Activated CD4-positive, alpha-beta T cell treated with anti-CD3 and anti-CD28 coated beads, Interleukin-2, amount 10 ng/mL, durations not matched to agents 24 days and 14 days (primary cell): ENCODE measurements around the gene COL1A1. TPM values are rescaled to one million over a fixed set of nuclear protein-coding genes. Genes with fewer than 3 reads are reported as not detected.

ENCODE experiments used
- DNase-seq: peaks from one replicate; pipeline ENCODE4 v3.0.0; 2022
- H3K27ac Mint-ChIP-seq: one replicate; pipeline ENCODE4 v1.8.0; 2022; ENCODE audit warnings: mild to moderate bottlenecking, mixed read lengths
- H3K27me3 Mint-ChIP-seq: one replicate; pipeline ENCODE4 v1.8.0; 2022; ENCODE audit warnings: mixed read lengths
- H3K36me3 Mint-ChIP-seq: one replicate; pipeline ENCODE4 v1.8.0; 2022; ENCODE audit warnings: low read depth, mild to moderate bottlenecking, mixed read lengths
- H3K4me1 Mint-ChIP-seq: one replicate; pipeline ENCODE4 v1.8.0; 2021; ENCODE audit warnings: mixed read lengths
- H3K4me3 Mint-ChIP-seq: one replicate; pipeline ENCODE4 v1.8.0; 2022; ENCODE audit warnings: mild to moderate bottlenecking, moderate library complexity, mixed read lengths
- H3K9me3 Mint-ChIP-seq: one replicate; pipeline ENCODE4 v1.8.0; 2021; ENCODE audit warnings: mixed read lengths
- intact Hi-C: fragments of 100-400 bp; cut with micrococcal nuclease; formaldehyde crosslinking; loops from one replicate; pipeline ENCODE4 v1.15.1; 2023
- total RNA-seq: library from RNA; stranded (reverse); gene quantifications from 2 replicates; pipeline ENCODE4 v1.2.3, GENCODE V29; 2022

The COL1A1 gene
- total RNA-seq, 1 donor from 2014 or later = 2.0 TPM

- intact Hi-C loops = no loop called here
- peaks cover 10% of the 10 kb centered on the region for H3K9me3 Mint-ChIP-seq
- no peak for DNase-seq
- H3K4me1 Mint-ChIP-seq = peaks cover 6% of the 10 kb centered on the region
- H3K4me3 Mint-ChIP-seq = no peak overlapping the region
- H3K27ac Mint-ChIP-seq = no peak overlapping the region
- peaks cover 24% of the 10 kb centered on the region for H3K27me3 Mint-ChIP-seq
- H3K36me3 Mint-ChIP-seq = no peaks in the 10 kb centered on the region
Observed at GRCh38 chr17:50219939-50220465, 18.6 kb upstream of the COL1A1 start.

- Mint-ChIP-seq H3K4me1 (peaks cover 6% of the 10 kb centered on the region), H3K27ac (no peak overlapping the region), H3K4me3 (no peak overlapping the region), H3K36me3 (no peaks in the 10 kb centered on the region), H3K9me3 (peaks cover 4% of the 10 kb centered on the region), H3K27me3 (peaks cover 27% of the 10 kb centered on the region)
- DNase-seq = no peak
- intact Hi-C loops = no loop called here
Observed at GRCh38 chr17:50219342-50219741, 17.9 kb upstream of the COL1A1 start.

GRCh38 chr17:50218771-50219315 is 17.4 kb upstream of the COL1A1 start:
- DNase-seq = no peak
- Mint-ChIP-seq H3K27me3 (peaks cover 28% of the 10 kb centered on the region), H3K9me3 (peaks cover 4% of the 10 kb centered on the region), H3K4me3 (no peak overlapping the region), H3K36me3 (no peaks in the 10 kb centered on the region), H3K4me1 (peaks cover 6% of the 10 kb centered on the region), H3K27ac (no peak overlapping the region)
- intact Hi-C loops = no loop called here

GRCh38 chr17:50218071-50218759 is 16.8 kb upstream of the COL1A1 start:
- H3K4me3 Mint-ChIP-seq = no peak overlapping the region
- no peaks in the 10 kb centered on the region for H3K36me3 Mint-ChIP-seq
- peaks cover 7% of the 10 kb centered on the region for H3K4me1 Mint-ChIP-seq
- intact Hi-C loops = no loop called here
- H3K9me3 Mint-ChIP-seq = no peaks in the 10 kb centered on the region
- DNase-seq = no peak
- no peak overlapping the region for H3K27ac Mint-ChIP-seq
- peaks cover 26% of the 10 kb centered on the region for H3K27me3 Mint-ChIP-seq

- Mint-ChIP-seq H3K27me3 (peaks cover 26% of the 10 kb centered on the region), H3K4me3 (no peak overlapping the region), H3K27ac (no peak overlapping the region), H3K9me3 (no peaks in the 10 kb centered on the region), H3K4me1 (peaks cover 13% of the 10 kb centered on the region), H3K36me3 (no peaks in the 10 kb centered on the region)
- intact Hi-C loops = no loop called here
- DNase-seq = no peak
Observed at GRCh38 chr17:50217591-50217990, 16.2 kb upstream of the COL1A1 start.

- Mint-ChIP-seq H3K4me3 (no peak overlapping the region), H3K9me3 (no peaks in the 10 kb centered on the region), H3K27me3 (peaks cover 37% of the 10 kb centered on the region), H3K27ac (no peak overlapping the region), H3K4me1 (peaks cover 6% of the 10 kb centered on the region), H3K36me3 (no peaks in the 10 kb centered on the region)
- intact Hi-C loops = no loop called here
- DNase-seq = no peak
Observed at GRCh38 chr17:50214976-50215760, 13.7 kb upstream of the COL1A1 start.

- Mint-ChIP-seq H3K27me3 (peaks cover 42% of the 10 kb centered on the region), H3K27ac (no peak overlapping the region), H3K9me3 (no peaks in the 10 kb centered on the region), H3K4me3 (no peak overlapping the region), H3K4me1 (peaks cover 6% of the 10 kb centered on the region), H3K36me3 (no peaks in the 10 kb centered on the region)
- intact Hi-C loops = no loop called here
- DNase-seq = peak; percentile 74
Observed at GRCh38 chr17:50213026-50214022, 11.9 kb upstream of the COL1A1 start.

GRCh38 chr17:50212121-50212843 is 10.9 kb upstream of the COL1A1 start:
- Mint-ChIP-seq H3K4me3 (no peak overlapping the region), H3K27ac (no peak overlapping the region), H3K27me3 (peaks cover 43% of the 10 kb centered on the region), H3K9me3 (no peaks in the 10 kb centered on the region), H3K36me3 (no peaks in the 10 kb centered on the region), H3K4me1 (peaks cover 6% of the 10 kb centered on the region)
- no peak for DNase-seq
- intact Hi-C loops = no loop called here

- H3K9me3 Mint-ChIP-seq = no peaks in the 10 kb centered on the region
- H3K27me3 Mint-ChIP-seq = peaks cover 45% of the 10 kb centered on the region
- no peak overlapping the region for H3K27ac Mint-ChIP-seq
- intact Hi-C loops = no loop called here
- H3K4me1 Mint-ChIP-seq = peaks cover 10% of the 10 kb centered on the region
- DNase-seq = no peak
- H3K36me3 Mint-ChIP-seq = no peaks in the 10 kb centered on the region
- no peak overlapping the region for H3K4me3 Mint-ChIP-seq
Observed at GRCh38 chr17:50211249-50212120, 10.1 kb upstream of the COL1A1 start.

GRCh38 chr17:50210240-50211225 is 9.1 kb upstream of the COL1A1 start:
- Mint-ChIP-seq H3K27ac (no peak overlapping the region), H3K4me3 (no peak overlapping the region), H3K4me1 (peaks cover 10% of the 10 kb centered on the region), H3K27me3 (peaks cover 51% of the 10 kb centered on the region), H3K36me3 (no peaks in the 10 kb centered on the region), H3K9me3 (no peaks in the 10 kb centered on the region)
- DNase-seq = no peak
- intact Hi-C loops = no loop called here

- peaks cover 57% of the 10 kb centered on the region for H3K27me3 Mint-ChIP-seq
Observed at GRCh38 chr17:50209472-50210239, 8.2 kb upstream of the COL1A1 start.

More at GRCh38 chr17:50209472-50210239, 8.2 kb upstream of the COL1A1 start:
- Mint-ChIP-seq H3K36me3 (no peaks in the 10 kb centered on the region), H3K27ac (no peak overlapping the region), H3K4me1 (peaks cover 10% of the 10 kb centered on the region), H3K9me3 (no peaks in the 10 kb centered on the region), H3K4me3 (no peak overlapping the region)
- intact Hi-C loops = no loop called here
- DNase-seq = no peak
